Retinal pigment epithelial cell (primary cell): Measurements from ENCODE around the gene DOCK10.

Source experiments
- DNase-seq: peaks from one replicate; pipeline ENCODE4 v3.0.0-alpha.2; 2010; ENCODE audit warnings: low read depth
- H3K4me3 ChIP-seq: 2 replicates; pipeline ENCODE4 v1.5.1; 2011; ENCODE audit warnings: mild to moderate bottlenecking, low read length, control low read depth, moderate library complexity
- CTCF ChIP-seq: conservative IDR thresholded peaks from 2 replicates; pipeline ENCODE4 v1.5.1; 2011; ENCODE audit warnings: low read depth, low read length, control low read depth, inconsistent platforms

Gene DOCK10

GRCh38 chr2:224994242-224994823 lies 47.9 kb downstream of the DOCK10 start:
- TF ChIP-seq CTCF, result no peak
- DNase-seq, result no peak
- no peak overlapping the region for H3K4me3 ChIP-seq

GRCh38 chr2:224990710-224991109 lies 51.6 kb downstream of the DOCK10 start:
- DNase-seq, result no peak
- no peak for TF ChIP-seq CTCF
- H3K4me3 ChIP-seq, result no peak overlapping the region

GRCh38 chr2:224987733-224988132 lies 54.5 kb downstream of the DOCK10 start:
- no peak for TF ChIP-seq CTCF
- no peak for DNase-seq

GRCh38 chr2:224986477-224986876 lies 55.8 kb downstream of the DOCK10 start:
- H3K4me3 ChIP-seq, result no peak overlapping the region
- DNase-seq, result no peak
- no peak for TF ChIP-seq CTCF

More at GRCh38 chr2:224987733-224988132, 54.5 kb downstream of the DOCK10 start:
- H3K4me3 ChIP-seq, result no peak overlapping the region

GRCh38 chr2:224984637-224985036 lies 57.6 kb downstream of the DOCK10 start:
- H3K4me3 ChIP-seq, result no peak overlapping the region
- no peak for DNase-seq
- no peak for TF ChIP-seq CTCF

- DNase-seq, result no peak
- TF ChIP-seq CTCF, result no peak
- H3K4me3 ChIP-seq, result peak overlapping the region; percentile 33
Measured at GRCh38 chr2:224983712-224984554, 58.3 kb downstream of the DOCK10 start.
